Eye (tissue), 1 donor: ENCODE measurements around the gene DNAJC21.
A peak's percentile ranks its signal among the peaks of the same experiment; 100 is the strongest.

Experiments used
- DNase-seq: peaks from one replicate; pipeline ENCODE4 v3.0.0-alpha.2; 2015

The DNAJC21 gene

GRCh38 chr5:34986965-34987364 lies 57.6 kb downstream of the DNAJC21 start:
- DNase-seq: no peak

GRCh38 chr5:34991486-34992238 lies 62.3 kb downstream of the DNAJC21 start:
- no peak for DNase-seq

- DNase-seq: no peak
Observed at GRCh38 chr5:34993951-34994350, 64.6 kb downstream of the DNAJC21 start.

- DNase-seq: no peak
Observed at GRCh38 chr5:34996261-34996660, 66.9 kb downstream of the DNAJC21 start.

GRCh38 chr5:34998058-34998789 lies 68.9 kb downstream of the DNAJC21 start:
- peak; percentile 6 for DNase-seq

- DNase-seq: no peak
Observed at GRCh38 chr5:35001842-35002241, 72.5 kb downstream of the DNAJC21 start.

GRCh38 chr5:35002459-35002858 lies 73.1 kb downstream of the DNAJC21 start:
- no peak for DNase-seq

- DNase-seq: peak; percentile 85
Observed at GRCh38 chr5:35003018-35003957, 73.9 kb downstream of the DNAJC21 start.

- DNase-seq: no peak
Observed at GRCh38 chr5:35004200-35004599, 74.8 kb downstream of the DNAJC21 start.

- DNase-seq: no peak
Observed at GRCh38 chr5:35004771-35005170, 75.4 kb downstream of the DNAJC21 start.
